Mesothelial cell of epicardium (in vitro differentiated cells): ENCODE measurements around the gene PHF11. TPM values are rescaled to one million over a fixed set of nuclear protein-coding genes. Genes with fewer than 3 reads are reported as not detected.
A peak's percentile ranks its signal among the peaks of the same experiment; 100 is the strongest.

Experiments used
- DNase-seq, 2 experiments: peaks; one replicate each; pipeline ENCODE4 v3.0.0; 2021; ENCODE audit warnings: low spot score in 2 of 2; ENCODE audit not compliant: unreplicated experiment in 2 of 2
- H3K27ac Mint-ChIP-seq: 2 replicates; pipeline ENCODE4 v1.8.0; 2021; ENCODE audit warnings: mixed read lengths
- H3K27me3 Mint-ChIP-seq: 2 replicates; pipeline ENCODE4 v1.8.0; 2021; ENCODE audit warnings: low read depth, mixed read lengths
- H3K36me3 Mint-ChIP-seq: 2 replicates; pipeline ENCODE4 v1.8.0; 2021; ENCODE audit warnings: mixed read lengths
- H3K4me1 Mint-ChIP-seq: 2 replicates; pipeline ENCODE4 v1.8.0; 2021; ENCODE audit warnings: mixed read lengths
- H3K4me3 Mint-ChIP-seq: 2 replicates; pipeline ENCODE4 v1.8.0; 2021; ENCODE audit warnings: mild to moderate bottlenecking, moderate library complexity, mixed read lengths
- H3K9me3 Mint-ChIP-seq: 2 replicates; pipeline ENCODE4 v1.8.0; 2021; ENCODE audit warnings: mixed read lengths
- total RNA-seq: library from RNA; stranded (reverse); gene quantifications from 3 replicates; pipeline ENCODE4 v1.2.1, GENCODE V29; 2021
- TF ChIP-seq, protein P1 (sequence below): fragments of 200-600 bp; sonication (generic); IDR thresholded peaks from one replicate; pipeline ENCODE4 v1.5.0; 2021; ENCODE audit warnings: antibody characterized with exemption; ENCODE audit not compliant: unreplicated experiment

Gene PHF11
- total RNA-seq, result 32.4 to 36.0 TPM (median 33.3 TPM) in 3 replicates

DNA sequence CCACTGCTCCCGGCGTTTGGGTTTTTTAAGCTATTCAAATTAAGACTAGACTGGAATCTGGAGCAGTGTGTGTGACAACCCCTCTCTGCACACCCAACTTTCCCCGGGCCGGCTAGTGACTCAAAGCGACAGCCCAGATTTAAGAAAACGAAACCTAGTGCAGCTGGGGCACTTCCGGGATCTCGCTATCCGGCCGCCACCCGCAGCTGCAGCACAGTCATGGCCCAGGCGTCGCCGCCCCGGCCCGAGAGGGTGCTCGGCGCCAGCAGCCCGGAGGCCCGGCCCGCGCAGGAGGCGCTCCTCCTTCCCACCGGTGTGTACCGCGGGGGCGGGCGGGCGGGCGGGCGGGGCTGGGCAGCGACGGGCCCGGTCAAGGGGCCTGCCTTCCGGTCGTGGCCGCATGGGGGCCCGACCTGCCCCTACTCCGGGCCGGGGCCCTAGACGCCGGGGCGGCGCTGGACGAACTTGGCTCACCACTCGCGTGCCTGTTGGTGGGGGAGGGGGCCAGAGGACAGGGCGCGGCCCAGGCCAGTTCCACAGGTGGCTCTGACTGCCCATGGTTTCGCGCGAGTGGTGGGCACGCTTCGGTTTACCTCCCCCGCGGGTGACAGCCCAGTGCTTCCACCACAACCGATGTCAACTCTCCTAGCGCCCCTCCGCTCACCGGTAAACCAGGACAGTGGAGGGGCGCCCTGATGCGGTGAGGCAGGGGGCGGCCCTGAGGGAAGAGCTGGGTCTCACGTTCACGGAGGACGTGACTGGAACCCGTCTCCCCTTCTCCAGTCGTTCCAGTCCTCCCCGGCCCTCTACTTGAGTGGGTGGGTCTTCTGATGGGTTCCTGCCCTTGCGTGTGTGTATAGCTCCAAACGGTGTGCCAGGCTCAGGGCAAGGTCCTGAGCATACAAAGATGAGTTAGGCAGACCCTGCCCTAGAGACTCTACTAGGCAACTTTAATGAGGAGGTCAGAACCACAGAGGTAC is at the start of gene PHF11:
PHF11 (plus strand) TSS at position 171 of the 980 bp plus-strand sequence; CDS start at position 220, 49 bp downstream.
- no peaks in the 10 kb centered on the region for H3K9me3 Mint-ChIP-seq
- peak within 1 kb of the TSS; percentile 90 for H3K4me3 Mint-ChIP-seq
- H3K27ac Mint-ChIP-seq, result peak within 1 kb of the TSS; percentile 97
- H3K36me3 Mint-ChIP-seq, result peaks cover 4% of the 10 kb centered on the region
- H3K4me1 Mint-ChIP-seq, result peaks cover 5% of the 10 kb centered on the region
- TF ChIP-seq, protein P1, sequence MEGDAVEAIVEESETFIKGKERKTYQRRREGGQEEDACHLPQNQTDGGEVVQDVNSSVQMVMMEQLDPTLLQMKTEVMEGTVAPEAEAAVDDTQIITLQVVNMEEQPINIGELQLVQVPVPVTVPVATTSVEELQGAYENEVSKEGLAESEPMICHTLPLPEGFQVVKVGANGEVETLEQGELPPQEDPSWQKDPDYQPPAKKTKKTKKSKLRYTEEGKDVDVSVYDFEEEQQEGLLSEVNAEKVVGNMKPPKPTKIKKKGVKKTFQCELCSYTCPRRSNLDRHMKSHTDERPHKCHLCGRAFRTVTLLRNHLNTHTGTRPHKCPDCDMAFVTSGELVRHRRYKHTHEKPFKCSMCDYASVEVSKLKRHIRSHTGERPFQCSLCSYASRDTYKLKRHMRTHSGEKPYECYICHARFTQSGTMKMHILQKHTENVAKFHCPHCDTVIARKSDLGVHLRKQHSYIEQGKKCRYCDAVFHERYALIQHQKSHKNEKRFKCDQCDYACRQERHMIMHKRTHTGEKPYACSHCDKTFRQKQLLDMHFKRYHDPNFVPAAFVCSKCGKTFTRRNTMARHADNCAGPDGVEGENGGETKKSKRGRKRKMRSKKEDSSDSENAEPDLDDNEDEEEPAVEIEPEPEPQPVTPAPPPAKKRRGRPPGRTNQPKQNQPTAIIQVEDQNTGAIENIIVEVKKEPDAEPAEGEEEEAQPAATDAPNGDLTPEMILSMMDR, result no peak
- peak; percentile 57 to 72 for DNase-seq
- no peaks in the 10 kb centered on the region for H3K27me3 Mint-ChIP-seq

DNA sequence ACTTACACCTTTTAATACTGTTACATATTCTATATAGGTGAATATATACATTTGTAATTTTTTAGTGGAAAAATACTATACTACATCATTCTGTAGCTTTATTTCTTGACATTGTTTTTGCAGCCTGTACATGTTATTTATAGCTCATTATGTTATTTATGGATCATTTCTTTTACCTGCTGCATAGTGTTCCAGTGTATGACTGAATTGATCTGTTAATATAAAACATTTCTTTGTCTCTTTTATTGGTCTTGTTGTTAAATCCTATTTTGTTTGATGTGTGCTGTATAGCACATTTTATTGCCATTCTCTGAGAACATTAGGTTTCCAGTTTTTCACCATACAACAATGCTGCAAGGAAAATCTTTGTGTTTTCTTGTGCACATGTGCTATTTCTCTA is 49.3 kb upstream of the PHF11 start:
- peaks cover 2% of the 10 kb centered on the region for H3K36me3 Mint-ChIP-seq
- TF ChIP-seq, protein P1, result no peak
- peaks cover 33% of the 10 kb centered on the region for H3K4me1 Mint-ChIP-seq
- no peak overlapping the region for H3K4me3 Mint-ChIP-seq
- H3K9me3 Mint-ChIP-seq, result no peaks in the 10 kb centered on the region
- peak overlapping the region; percentile 66 for H3K27ac Mint-ChIP-seq
- H3K27me3 Mint-ChIP-seq, result no peaks in the 10 kb centered on the region
- DNase-seq, result no peak

GRCh38 chr13:49448753-49449152 is 47.0 kb upstream of the PHF11 start:
- TF ChIP-seq, protein P1, result no peak
- Mint-ChIP-seq H3K36me3 (peaks cover 4% of the 10 kb centered on the region), H3K27ac (no peak overlapping the region), H3K9me3 (no peaks in the 10 kb centered on the region), H3K4me3 (no peak overlapping the region), H3K4me1 (peaks cover 25% of the 10 kb centered on the region), H3K27me3 (no peaks in the 10 kb centered on the region)
- DNase-seq, result no peak

GRCh38 chr13:49450105-49450819 is 45.5 kb upstream of the PHF11 start:
- Mint-ChIP-seq H3K36me3 (peaks cover 4% of the 10 kb centered on the region), H3K27me3 (no peaks in the 10 kb centered on the region), H3K27ac (no peak overlapping the region), H3K4me3 (no peak overlapping the region), H3K4me1 (peaks cover 21% of the 10 kb centered on the region), H3K9me3 (no peaks in the 10 kb centered on the region)
- TF ChIP-seq, protein P1, result no peak
- no peak for DNase-seq

DNA sequence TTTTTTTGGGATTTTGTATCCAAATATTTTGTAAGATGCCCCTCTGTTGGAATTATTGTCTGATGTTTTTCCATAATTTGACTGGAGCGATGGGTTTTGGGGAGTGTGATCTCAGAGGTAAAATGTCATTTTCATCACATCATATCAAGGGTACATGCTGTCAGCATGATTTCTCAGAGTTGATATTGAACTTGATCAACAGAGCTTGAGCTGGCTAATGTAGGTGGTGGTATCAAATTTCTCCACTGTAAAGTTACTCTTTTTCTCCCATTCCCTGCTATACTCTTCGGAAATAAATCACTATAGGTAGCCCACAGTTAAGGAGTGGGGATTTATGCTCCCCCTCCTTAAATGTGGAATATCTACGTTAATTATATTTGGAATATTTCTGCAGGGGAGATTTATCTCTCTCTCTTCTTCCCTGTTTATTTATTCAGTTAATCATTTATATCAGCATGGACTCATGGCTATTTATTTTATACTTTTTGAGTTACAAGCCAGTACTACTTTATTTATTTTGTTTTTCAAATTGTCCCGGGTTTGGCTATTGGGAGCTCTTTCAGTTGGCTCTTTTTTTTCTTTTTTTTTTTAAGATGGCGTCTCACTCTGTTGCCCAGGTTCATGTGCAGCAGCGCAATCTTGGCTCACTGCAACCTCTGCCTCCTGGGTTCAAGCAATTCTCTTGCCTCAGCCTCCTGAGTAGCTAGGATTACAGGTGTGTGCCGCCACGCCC is 42.9 kb upstream of the PHF11 start:
- no peaks in the 10 kb centered on the region for H3K9me3 Mint-ChIP-seq
- no peak for DNase-seq
- TF ChIP-seq, protein P1, result no peak
- peaks cover 4% of the 10 kb centered on the region for H3K36me3 Mint-ChIP-seq
- H3K4me1 Mint-ChIP-seq, result peaks cover 11% of the 10 kb centered on the region
- H3K27me3 Mint-ChIP-seq, result no peaks in the 10 kb centered on the region
- H3K27ac Mint-ChIP-seq, result no peak overlapping the region
- no peak overlapping the region for H3K4me3 Mint-ChIP-seq
